HTERT RPE-1 (cell line): ENCODE data around the gene DUSP7.

Experiments
- in situ Hi-C: fragments of 300-500 bp; cut with MboI; formaldehyde crosslinking; loops from 4 replicates; pipeline ENCODE4 v1.14.3; 2020; ENCODE audit warnings: low sequenced_read_pairs

Gene DUSP7

GRCh38 chr3:52030714-52031310 lies 25.6 kb downstream of the DUSP7 start:
- in situ Hi-C loops: no loop called here

- in situ Hi-C loops: no loop called here
These were observed 26.8 kb downstream of the DUSP7 start for GRCh38 chr3:52029535-52029934.

DNA sequence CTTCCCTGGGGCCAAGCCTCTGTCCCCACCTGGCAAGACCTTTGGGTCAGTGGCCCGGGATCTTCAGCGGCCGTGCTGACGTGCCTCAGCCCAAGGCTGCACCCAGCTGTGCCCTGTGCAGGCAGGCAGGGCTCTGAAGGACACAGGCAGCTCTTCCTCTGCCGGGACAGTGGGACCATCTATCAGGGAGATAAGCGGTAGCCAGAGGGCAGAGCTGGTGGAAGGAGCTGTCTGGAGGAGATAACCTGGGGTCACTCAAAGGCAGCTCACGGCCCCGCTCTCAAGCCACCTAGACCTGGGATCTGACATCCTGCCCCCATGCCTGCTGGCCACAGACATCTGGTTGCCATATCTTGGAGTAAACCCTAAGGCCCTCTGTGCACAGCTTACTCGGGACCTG lies 27.3 kb downstream of the DUSP7 start:
- in situ Hi-C loops: no loop called here

GRCh38 chr3:52028572-52028971 lies 27.8 kb downstream of the DUSP7 start:
- in situ Hi-C loops: no loop called here

DNA sequence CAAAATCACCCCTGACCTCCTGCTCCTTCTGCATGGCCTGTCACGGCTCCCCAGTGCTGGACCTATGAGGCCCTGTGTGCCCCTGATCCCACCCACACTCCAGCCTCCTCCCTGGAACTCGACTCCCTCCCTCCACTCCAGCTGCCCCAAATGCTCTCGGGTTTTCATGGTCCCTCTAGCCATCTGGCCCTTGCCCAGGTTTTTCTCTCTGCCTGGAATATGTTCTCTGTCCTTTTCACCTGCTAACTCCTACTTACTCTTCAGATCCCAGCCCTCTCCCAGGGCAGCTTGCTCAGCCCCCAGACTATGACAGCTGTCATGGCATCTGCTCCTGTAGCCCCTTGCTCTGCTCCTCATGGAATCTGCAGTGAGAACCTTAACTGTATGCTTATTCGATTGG lies 30.3 kb downstream of the DUSP7 start:
- in situ Hi-C loops: no loop called here

DNA sequence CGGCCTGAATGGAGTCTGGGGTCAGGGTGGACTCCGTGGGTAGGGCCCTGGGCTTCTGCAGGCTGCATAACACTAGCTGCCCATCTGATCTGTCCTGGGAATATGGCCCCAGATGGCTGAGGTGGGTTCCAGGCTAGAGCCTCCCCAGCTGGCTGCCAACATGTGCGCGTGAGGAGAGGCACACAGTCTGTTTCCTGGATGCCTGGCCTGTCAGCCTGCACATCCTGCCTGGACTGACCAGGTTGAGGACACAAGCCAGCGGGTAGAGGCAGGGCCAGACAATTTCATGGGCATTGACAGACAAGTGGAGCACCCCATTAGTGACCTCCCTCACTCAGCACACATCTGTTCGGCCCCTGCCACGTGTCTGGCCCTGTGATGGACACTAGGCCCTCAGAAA lies 30.9 kb downstream of the DUSP7 start:
- in situ Hi-C loops: no loop called here

- in situ Hi-C loops: no loop called here
These were observed 31.5 kb downstream of the DUSP7 start for GRCh38 chr3:52024765-52025452.

- in situ Hi-C loops: no loop called here
These were observed 32.3 kb downstream of the DUSP7 start for GRCh38 chr3:52023860-52024764.

GRCh38 chr3:52023101-52023770 lies 33.1 kb downstream of the DUSP7 start:
- in situ Hi-C loops: no loop called here

GRCh38 chr3:52022323-52023100 lies 33.9 kb downstream of the DUSP7 start:
- in situ Hi-C loops: no loop called here

DNA sequence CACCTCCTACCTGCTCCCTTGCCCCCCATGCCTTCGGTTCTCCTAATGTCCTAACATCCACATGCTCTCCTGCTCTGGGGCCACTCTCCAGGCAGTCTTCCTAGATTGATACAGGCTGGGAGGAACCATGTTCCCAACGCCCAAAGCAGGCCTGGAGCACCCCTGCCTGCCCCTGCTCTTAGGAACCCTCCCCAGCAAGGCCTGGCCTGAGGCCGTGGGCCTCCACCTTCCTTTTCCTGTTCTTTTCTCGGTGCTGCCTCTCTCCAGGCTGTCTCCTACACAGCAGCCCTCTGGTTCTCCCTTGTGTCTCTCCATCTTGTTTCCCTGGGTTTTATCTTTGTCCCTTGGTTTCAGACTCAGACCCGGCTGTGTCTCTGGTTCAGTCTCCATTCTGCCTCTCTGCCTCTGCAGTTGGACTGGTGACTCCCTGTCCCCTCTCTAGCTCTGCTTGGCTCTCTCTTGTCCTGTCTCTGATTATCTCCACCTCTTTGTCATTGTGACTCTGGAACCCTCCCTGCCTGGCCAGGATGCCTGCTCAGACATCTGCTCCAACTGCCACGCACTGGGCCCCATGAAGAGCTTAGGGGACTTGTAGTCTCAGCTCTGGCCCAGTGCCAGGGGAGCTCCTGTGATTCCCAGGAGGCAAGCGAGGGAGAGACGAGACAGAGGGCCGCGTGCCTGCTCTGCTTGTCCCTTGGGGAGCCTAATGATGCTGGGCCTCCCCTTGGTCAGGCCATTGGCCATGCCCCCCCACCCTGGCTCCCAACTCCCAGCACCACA lies 34.7 kb downstream of the DUSP7 start:
- in situ Hi-C loops: no loop called here

- in situ Hi-C loops: no loop called here
These were observed 35.6 kb downstream of the DUSP7 start for GRCh38 chr3:52020796-52021195.

GRCh38 chr3:52019352-52020080 lies 36.9 kb downstream of the DUSP7 start:
- in situ Hi-C loops: no loop called here

DNA sequence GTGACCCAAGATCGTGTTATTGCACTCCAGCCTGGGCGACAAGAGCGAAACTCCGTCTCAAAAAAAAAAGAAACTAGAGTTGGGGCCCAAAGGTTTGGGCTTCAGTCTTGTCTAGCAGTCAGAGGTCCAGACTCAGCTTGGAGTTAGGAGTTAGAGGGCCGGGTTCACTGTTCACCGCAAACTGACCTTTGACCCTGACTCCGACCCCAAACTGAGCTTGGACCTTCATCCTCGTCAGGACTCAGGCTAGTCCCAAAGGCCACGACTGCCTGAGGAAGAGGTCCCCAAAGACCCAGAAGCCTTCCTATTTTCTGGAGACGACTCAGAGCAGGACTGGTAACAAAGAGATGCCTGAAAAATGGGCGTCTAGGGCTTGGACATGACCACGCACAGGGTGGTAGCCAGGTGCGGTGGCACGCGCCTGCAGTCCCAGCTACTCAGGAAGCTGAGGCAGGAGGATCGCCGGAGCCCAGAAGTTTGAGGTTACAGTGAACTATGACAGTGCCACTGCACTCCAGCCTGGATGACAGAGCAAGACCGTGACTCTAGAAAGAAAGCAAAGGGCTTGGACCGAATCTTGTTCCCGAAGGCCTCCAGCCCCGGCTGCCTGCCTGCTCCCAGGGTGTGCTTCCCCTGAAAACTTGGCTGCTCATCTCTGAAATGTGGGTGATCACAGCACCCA lies 37.9 kb downstream of the DUSP7 start:
- in situ Hi-C loops: no loop called here

DNA sequence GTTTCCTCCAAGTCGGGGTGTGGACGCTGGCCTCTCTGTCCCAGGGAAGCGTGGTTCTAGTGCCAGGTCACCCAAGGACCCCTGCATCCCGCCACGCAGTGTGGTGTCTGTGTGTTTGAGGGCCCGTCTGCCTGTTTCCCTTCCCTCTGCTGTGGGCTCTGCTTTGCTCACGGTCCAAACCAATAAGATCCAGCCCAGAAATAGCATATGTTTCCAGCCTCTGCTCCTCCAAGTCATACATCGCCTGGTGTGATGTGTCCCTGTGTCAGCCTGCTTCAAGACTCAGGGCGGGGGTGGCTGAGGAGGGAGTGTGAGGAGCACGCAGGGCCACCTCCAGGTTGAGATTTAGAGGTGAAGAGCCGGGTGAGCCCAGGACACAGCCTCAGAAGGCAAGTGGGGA lies 38.8 kb downstream of the DUSP7 start:
- in situ Hi-C loops: no loop called here

- in situ Hi-C loops: no loop called here
These were observed 40.7 kb downstream of the DUSP7 start for GRCh38 chr3:52015438-52016228.

- in situ Hi-C loops: no loop called here
These were observed 41.8 kb downstream of the DUSP7 start for GRCh38 chr3:52014613-52015012.
